Forelimb muscle (tissue), 1 donor: ENCODE results near the gene PAQR7. TPM values are rescaled to one million over a fixed set of nuclear protein-coding genes. Genes with fewer than 3 reads are reported as not detected.

ENCODE experiments used
- DNase-seq: peaks from one replicate; pipeline ENCODE4 v3.0.0-alpha.2; 2013; ENCODE audit warnings: low read depth
- polyA plus RNA-seq: library from polyadenylated mRNA; unstranded; fragments of 120-200 nt; gene quantifications from one replicate; pipeline ENCODE4 v1.2.1, GENCODE V29; 2013; ENCODE audit not compliant: insufficient read length

The PAQR7 gene
- polyA plus RNA-seq, 1 donor, result 7.2 TPM

DNA sequence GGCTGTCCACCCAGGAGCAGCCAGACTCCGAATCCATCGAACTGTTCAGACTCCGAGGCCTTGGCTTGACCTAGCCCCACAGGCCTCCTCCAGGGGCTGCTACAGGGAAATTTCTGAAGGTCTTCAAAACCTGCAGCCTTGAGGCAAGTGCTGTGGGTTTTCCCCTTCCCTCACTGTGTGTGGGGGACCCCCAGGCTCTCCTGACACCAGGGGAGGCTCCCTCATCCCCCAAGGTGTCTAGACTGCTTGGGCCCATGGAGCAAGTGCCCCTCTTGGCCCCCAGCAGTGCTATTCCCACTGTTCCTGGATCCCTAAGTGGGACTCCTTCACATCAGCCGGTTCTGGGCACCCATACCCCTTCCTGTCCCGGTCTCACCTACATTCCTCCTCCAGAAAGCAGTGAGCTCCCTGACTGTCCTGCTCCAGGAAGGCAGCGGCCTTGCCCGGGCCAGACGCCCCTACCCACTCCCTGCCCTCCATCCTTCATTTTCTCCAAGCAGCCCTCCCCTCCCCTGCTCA is 814 bp downstream of the PAQR7 start:
- DNase-seq, result no peak

DNA sequence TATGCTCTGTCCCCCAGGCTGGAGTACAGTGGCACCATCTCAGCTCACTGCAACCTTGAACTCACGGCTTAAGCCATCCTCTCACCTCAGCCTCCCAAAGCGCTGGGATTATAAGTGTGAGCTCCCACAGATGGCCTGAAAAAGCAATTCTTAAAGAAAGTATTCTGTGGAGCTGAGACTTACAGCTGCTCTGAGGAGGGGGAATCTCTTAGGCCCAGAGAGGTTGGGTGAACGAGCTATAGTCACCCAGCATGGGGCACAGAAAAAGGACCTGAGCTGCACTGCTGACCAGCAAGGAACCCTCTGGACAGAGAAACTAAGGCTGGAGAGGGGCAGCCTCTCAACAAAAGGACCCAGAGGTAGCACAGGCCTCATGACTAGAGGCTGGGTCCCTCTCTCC is 1.3 kb downstream of the PAQR7 start:
- DNase-seq, result no peak

- DNase-seq, result no peak
Measured at GRCh38 chr1:25873120-25873519, 2.4 kb downstream of the PAQR7 start.

DNA sequence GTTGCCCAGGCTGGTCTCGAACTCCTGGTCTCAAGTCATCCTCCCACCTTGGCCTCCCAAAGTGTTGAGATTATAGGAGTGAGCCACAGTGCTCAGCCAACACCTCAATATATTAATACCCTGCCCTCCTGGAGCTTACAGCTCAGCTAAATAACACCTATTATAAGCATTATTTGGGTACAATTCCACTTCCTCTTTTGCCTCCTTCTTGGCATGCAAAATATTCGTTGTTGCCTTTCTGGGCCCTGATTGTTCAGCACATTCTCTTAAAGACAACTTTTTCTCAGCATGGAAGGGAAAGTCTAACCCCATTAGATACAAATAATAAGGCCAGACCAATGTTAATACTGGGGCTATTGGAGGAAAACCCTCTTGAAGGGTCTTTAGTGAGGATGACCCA is 2.8 kb downstream of the PAQR7 start:
- DNase-seq, result no peak

- no peak for DNase-seq
Measured at GRCh38 chr1:25871704-25872494, 3.6 kb downstream of the PAQR7 start.

- no peak for DNase-seq
Measured at GRCh38 chr1:25871086-25871703, 4.3 kb downstream of the PAQR7 start.

DNA sequence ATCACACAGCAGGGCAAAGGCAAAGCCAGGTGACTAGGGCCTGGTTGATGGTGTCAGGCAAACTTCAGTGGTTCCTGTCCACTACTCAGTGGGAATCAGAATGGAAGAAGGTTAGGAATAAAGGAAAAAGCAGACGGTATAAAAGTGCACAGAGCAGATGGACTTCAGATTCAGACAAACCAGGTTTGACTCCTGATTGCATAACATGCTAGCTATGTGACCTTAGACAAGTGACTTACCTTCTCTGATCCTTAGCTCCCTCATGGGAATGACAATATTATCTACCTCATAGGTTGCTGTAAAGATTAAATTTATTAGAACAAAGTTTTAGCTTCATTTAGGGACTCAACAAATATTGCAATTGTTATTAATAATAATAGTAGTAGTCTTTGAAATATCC is 4.9 kb downstream of the PAQR7 start:
- DNase-seq, result no peak

DNA sequence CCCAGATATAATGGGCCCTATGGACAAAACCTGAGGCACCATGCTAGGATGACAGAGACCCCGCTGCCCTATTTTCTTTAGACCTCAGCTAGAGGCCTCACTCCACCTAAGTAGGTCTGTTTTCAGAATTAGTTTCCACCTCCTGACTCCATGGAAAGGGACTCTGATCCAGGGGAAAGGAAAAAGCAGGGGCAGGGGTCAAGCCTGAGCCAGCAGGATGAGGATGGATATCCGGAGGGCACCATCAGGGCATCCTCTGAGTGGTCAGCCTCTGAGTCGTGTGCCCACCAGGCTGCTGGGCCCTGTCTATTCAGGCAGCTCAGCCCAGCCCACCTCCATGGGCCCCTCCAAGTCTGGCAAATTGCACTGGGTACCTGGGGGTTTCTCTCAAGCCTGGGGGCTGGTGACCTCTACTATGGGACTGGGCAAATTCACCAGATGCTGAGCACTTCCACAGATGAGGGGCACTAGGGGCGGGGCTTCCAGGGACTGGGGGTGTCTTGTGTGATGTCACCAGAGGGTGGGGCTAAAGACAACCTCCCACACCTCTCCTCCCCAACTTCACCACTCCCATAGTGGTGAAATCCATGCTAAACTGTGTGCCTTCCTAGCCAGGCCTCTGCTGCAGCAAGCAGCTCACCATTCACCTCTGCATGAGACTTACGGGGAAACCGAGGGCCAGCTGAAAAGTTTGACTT is 5.5 kb downstream of the PAQR7 start:
- no peak for DNase-seq

- DNase-seq, result no peak
Measured at GRCh38 chr1:25867210-25867991, 8.1 kb downstream of the PAQR7 start.

DNA sequence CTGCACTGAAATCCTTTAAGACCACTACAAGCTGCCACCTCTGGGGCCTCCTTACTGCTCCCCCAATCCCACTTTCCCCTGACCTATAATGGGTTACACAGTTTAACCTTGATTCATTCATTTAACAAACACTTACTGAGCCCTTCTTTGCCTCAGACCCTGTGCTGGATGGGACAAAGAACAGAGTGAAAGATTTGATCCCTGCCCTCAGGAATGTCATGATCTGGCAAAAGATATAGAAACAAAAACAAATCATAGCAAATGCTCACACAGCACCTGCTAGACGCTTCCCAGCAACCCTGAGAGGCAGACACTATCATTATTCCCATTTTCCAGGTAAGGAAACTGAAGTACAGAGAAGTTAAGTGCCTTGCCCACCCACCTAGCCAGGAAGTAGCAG is 9.2 kb downstream of the PAQR7 start:
- no peak for DNase-seq

DNA sequence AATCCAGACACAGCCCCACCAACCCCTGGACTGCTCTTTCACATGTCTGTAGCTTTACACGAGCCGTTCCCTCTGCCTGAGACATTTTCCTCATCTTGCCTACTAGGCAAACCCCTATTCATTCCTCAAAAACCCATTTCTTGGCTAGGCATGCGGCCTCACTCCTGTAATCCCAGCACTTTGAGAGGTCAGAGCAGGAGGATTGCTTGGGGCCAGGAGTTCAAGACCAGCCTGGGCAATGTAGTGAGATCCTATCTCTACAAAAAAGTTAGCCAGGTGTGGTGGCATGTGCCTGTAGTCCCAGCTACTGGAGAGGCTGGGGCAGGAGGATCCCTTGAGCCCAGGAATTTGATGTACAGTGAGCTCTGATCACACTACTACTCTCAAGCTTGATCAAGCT is 11.1 kb downstream of the PAQR7 start:
- no peak for DNase-seq

DNA sequence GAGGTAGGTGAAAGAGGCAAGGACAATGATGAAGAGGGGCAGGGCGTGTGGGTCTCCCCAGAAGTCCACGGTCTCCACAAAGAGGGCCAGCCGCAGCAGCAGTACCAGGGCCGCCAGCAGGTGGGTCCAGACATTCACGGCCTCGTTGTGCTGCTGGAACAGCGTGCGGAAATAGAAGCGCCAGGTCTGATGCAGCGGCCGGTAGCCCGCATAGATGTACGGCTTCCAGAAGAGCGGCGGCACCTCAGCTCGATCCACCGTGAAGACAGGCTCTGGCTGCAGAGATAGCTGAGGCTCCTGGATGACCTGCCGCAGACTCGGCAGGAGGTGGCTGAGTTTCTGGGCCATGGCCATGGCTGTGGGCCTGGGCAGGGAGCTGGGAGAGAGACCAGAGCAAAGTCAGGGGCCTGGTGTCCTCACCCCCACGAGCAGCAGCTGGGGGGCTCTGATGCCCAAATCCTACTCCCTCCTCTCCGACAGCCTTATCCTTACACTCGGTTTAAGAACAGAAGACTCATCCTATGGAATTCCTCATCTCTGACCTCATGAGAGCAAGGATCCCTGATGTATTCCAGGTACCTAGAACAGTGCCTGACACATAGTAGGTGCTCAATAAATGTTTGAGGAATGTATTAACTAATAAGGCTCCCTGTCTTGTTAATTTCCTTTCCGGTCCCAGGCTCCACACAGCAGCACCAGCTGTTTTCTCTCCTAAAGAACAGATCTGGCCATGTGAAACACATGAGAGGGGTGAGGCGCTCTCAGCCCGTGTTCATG is 11.8 kb downstream of the PAQR7 start:
- DNase-seq, result no peak

DNA sequence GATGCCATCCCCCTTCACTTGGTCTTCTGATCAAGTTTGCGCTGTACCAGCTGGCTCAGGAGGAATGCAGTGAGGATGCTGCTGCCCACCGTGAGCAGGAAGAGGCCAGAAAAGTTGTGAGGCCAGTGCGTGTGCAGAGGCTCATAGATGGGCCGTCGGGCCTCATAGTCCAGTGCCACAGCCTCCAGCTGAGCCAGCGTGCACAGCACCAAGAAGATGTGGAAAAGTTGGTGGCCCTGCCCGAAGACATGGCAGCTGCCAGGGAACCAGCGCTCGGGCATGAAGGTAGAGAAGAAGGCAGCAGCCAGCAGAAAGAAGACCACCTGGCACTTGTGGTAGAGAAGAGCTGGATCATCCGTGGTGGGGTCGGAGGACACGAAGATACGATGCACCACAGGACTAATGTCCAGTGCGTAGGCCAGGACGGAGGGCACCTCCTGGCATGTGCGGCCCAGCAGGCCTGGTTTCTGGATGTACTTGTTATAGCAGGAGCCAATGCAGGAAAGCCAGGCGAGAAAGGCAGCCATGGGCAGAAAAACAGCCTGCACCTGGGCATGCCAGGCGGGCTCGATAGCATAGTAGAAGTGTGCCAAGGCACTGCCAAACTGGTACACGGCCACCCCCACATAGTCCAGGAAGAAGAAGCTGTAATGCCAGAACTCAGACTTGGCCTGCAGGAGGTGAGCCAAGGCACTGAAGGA is 12.6 kb downstream of the PAQR7 start:
- DNase-seq, result no peak

- DNase-seq, result no peak
Measured at GRCh38 chr1:25861316-25862286, 13.9 kb downstream of the PAQR7 start.

- DNase-seq, result peak; percentile 44
Measured at GRCh38 chr1:25858906-25859789, 16.4 kb downstream of the PAQR7 start, which contains the start of gene AUNIP. Gene AUNIP, minus strand, starts transcription at chr1:25859457. Its CDS starts 100 bp downstream, at chr1:25859357.

GRCh38 chr1:25858494-25858893 is 17.0 kb downstream of the PAQR7 start:
- DNase-seq, result no peak

DNA sequence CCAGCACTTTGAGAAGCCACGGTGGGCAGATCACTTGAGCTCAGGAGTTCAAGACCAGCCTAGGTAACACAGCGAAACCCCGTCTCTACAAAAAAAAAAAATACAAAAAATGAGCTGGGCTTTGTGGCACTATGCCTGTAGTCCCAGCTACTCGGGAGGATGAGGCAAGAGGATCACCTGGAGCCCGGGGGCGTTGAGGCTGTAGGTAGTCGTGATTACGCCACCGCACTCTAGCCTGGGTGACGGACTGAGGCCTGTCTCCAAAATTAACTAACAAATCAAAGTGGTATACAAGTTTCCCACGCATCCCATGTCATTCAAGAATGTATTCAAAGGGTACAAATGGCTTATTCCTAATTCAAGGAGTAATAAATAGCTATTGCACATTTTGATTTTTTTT is 18.7 kb downstream of the PAQR7 start:
- no peak for DNase-seq

GRCh38 chr1:25854554-25854953 is 21.0 kb downstream of the PAQR7 start:
- no peak for DNase-seq
